ENCODE data around the gene RAC3. TPM values are rescaled to one million over a fixed set of nuclear protein-coding genes. Genes with fewer than 3 reads are reported as not detected.

RAC3 gene
- total RNA-seq, 1 experiment from 2014 or later = 9.9 TPM

GRCh38 chr17:82012640-82013295 is 18.7 kb upstream of the RAC3 start:
- DNase-seq (ENCODE audit: low read depth in 1 of 2, low spot score in 2 of 2) = no peak
- Histone ChIP-seq H3K36me3 (peaks cover 19% of the 10 kb centered on the region), H3K4me1 (replicated peaks) (peaks cover 2% of the 10 kb centered on the region; the same call in 1 of the 2 replicates), H3K4me3 (no peak overlapping the region), H3K27me3 (replicated peaks) (no peaks in the 10 kb centered on the region), H3K9me3 (replicated peaks) (no peaks in the 10 kb centered on the region), H3K27ac (no peak overlapping the region)

- H3K4me3 ChIP-seq = no peak overlapping the region
- no peak overlapping the region for H3K27ac ChIP-seq
- no peaks in the 10 kb centered on the region for H3K27me3 ChIP-seq (replicated peaks)
- H3K36me3 ChIP-seq = peaks cover 25% of the 10 kb centered on the region
- no peak for DNase-seq (ENCODE audit: low read depth in 1 of 2, low spot score in 2 of 2)
- no peaks in the 10 kb centered on the region for H3K9me3 ChIP-seq (replicated peaks)
- no peaks in the 10 kb centered on the region for H3K4me1 ChIP-seq (replicated peaks)
These were observed 18.1 kb upstream of the RAC3 start for GRCh38 chr17:82013341-82013740.

GRCh38 chr17:82013772-82014321 is 17.6 kb upstream of the RAC3 start:
- DNase-seq (ENCODE audit: low read depth in 1 of 2, low spot score in 2 of 2) = no peak
- Histone ChIP-seq H3K4me3 (no peak overlapping the region), H3K4me1 (replicated peaks) (no peaks in the 10 kb centered on the region), H3K27ac (no peak overlapping the region), H3K27me3 (replicated peaks) (no peaks in the 10 kb centered on the region), H3K9me3 (replicated peaks) (no peaks in the 10 kb centered on the region), H3K36me3 (peaks cover 30% of the 10 kb centered on the region)

- no peak for DNase-seq (ENCODE audit: low read depth in 1 of 2, low spot score in 2 of 2)
- no peaks in the 10 kb centered on the region for H3K27me3 ChIP-seq (replicated peaks)
These were observed 17.0 kb upstream of the RAC3 start for GRCh38 chr17:82014432-82014831.

GRCh38 chr17:82014971-82015310 is 16.5 kb upstream of the RAC3 start:
- H3K9me3 ChIP-seq (replicated peaks) = no peaks in the 10 kb centered on the region
- H3K4me1 ChIP-seq (replicated peaks) = no peaks in the 10 kb centered on the region
- H3K27ac ChIP-seq = no peak overlapping the region
- no peak overlapping the region for H3K4me3 ChIP-seq
- H3K36me3 ChIP-seq = peaks cover 38% of the 10 kb centered on the region
- no peaks in the 10 kb centered on the region for H3K27me3 ChIP-seq (replicated peaks)
- DNase-seq (ENCODE audit: low read depth in 1 of 2, low spot score in 2 of 2) = no peak

More at GRCh38 chr17:82014432-82014831, 17.0 kb upstream of the RAC3 start:
- Histone ChIP-seq H3K4me3 (no peak overlapping the region), H3K4me1 (replicated peaks) (no peaks in the 10 kb centered on the region), H3K36me3 (peaks cover 36% of the 10 kb centered on the region), H3K9me3 (replicated peaks) (no peaks in the 10 kb centered on the region), H3K27ac (no peak overlapping the region)

- DNase-seq (ENCODE audit: low read depth in 1 of 2, low spot score in 2 of 2) = no peak
These were observed 16.0 kb upstream of the RAC3 start for GRCh38 chr17:82015311-82015971.

GRCh38 chr17:82016061-82016874 is 15.2 kb upstream of the RAC3 start:
- no peak for DNase-seq (ENCODE audit: low read depth in 1 of 2, low spot score in 2 of 2)
- H3K9me3 ChIP-seq (replicated peaks) = no peaks in the 10 kb centered on the region
- peaks cover 6% of the 10 kb centered on the region for H3K4me1 ChIP-seq (replicated peaks)
- no peak overlapping the region for H3K4me3 ChIP-seq
- H3K36me3 ChIP-seq = peaks cover 41% of the 10 kb centered on the region
- no peak overlapping the region for H3K27ac ChIP-seq
- no peaks in the 10 kb centered on the region for H3K27me3 ChIP-seq (replicated peaks)

More at GRCh38 chr17:82015311-82015971, 16.0 kb upstream of the RAC3 start:
- no peaks in the 10 kb centered on the region for H3K4me1 ChIP-seq (replicated peaks)
- H3K27ac ChIP-seq = no peak overlapping the region
- H3K36me3 ChIP-seq = peaks cover 40% of the 10 kb centered on the region
- no peaks in the 10 kb centered on the region for H3K9me3 ChIP-seq (replicated peaks)
- H3K27me3 ChIP-seq (replicated peaks) = no peaks in the 10 kb centered on the region
- no peak overlapping the region for H3K4me3 ChIP-seq

- H3K36me3 ChIP-seq = peaks cover 39% of the 10 kb centered on the region
- H3K27me3 ChIP-seq (replicated peaks) = no peaks in the 10 kb centered on the region
- no peak overlapping the region for H3K27ac ChIP-seq
- no peak overlapping the region for H3K4me3 ChIP-seq
- H3K4me1 ChIP-seq (replicated peaks) = peaks cover 13% of the 10 kb centered on the region
- no peak for DNase-seq (ENCODE audit: low read depth in 1 of 2, low spot score in 2 of 2)
- H3K9me3 ChIP-seq (replicated peaks) = no peaks in the 10 kb centered on the region
These were observed 14.5 kb upstream of the RAC3 start for GRCh38 chr17:82016875-82017459.

- DNase-seq (ENCODE audit: low read depth in 1 of 2, low spot score in 2 of 2) = no peak
- H3K9me3 ChIP-seq (replicated peaks) = no peaks in the 10 kb centered on the region; the same call in 1 of the 2 replicates
- H3K27ac ChIP-seq = no peak overlapping the region
- H3K4me3 ChIP-seq = no peak overlapping the region
- H3K27me3 ChIP-seq (replicated peaks) = no peaks in the 10 kb centered on the region
- H3K36me3 ChIP-seq = peaks cover 44% of the 10 kb centered on the region
- H3K4me1 ChIP-seq (replicated peaks) = peaks cover 20% of the 10 kb centered on the region
These were observed 13.8 kb upstream of the RAC3 start for GRCh38 chr17:82017612-82018151.

- no peak for DNase-seq (ENCODE audit: low read depth in 1 of 2, low spot score in 2 of 2)
- Histone ChIP-seq H3K4me1 (replicated peaks) (peaks cover 20% of the 10 kb centered on the region), H3K27me3 (replicated peaks) (no peaks in the 10 kb centered on the region), H3K9me3 (replicated peaks) (no peaks in the 10 kb centered on the region; the same call in 1 of the 2 replicates), H3K36me3 (peaks cover 44% of the 10 kb centered on the region), H3K27ac (no peak overlapping the region), H3K4me3 (no peak overlapping the region)
These were observed 13.1 kb upstream of the RAC3 start for GRCh38 chr17:82018152-82018988.

GRCh38 chr17:82018989-82019689 is 12.3 kb upstream of the RAC3 start:
- H3K4me1 ChIP-seq (replicated peaks) = peaks cover 28% of the 10 kb centered on the region
- H3K36me3 ChIP-seq = peaks cover 43% of the 10 kb centered on the region
- no peaks in the 10 kb centered on the region; the same call in 1 of the 2 replicates for H3K9me3 ChIP-seq (replicated peaks)
- no peak for DNase-seq (ENCODE audit: low read depth in 1 of 2, low spot score in 2 of 2)
- H3K4me3 ChIP-seq = no peak overlapping the region
- no peaks in the 10 kb centered on the region for H3K27me3 ChIP-seq (replicated peaks)
- no peak overlapping the region for H3K27ac ChIP-seq

All from SJSA1 (cell line).